OCI-LY1 (cell line): ENCODE data around the gene ROR1.

Experiments used
- H2AFZ ChIP-seq: fragments of 200-600 bp; sonication (generic), shearing (Covaris generic); 2 replicates; pipeline ENCODE4 v1.6.0; 2014; ENCODE audit warnings: antibody characterized with exemption, mild to moderate bottlenecking, low read length
- H3F3A ChIP-seq: fragments of 200-600 bp; sonication (generic), shearing (Covaris generic); 2 replicates; pipeline ENCODE4 v1.6.0; 2014; ENCODE audit warnings: mild to moderate bottlenecking, antibody characterized with exemption, low read length, moderate library complexity; ENCODE audit not compliant: insufficient read depth
- H3K27ac ChIP-seq: fragments of 200-600 bp; sonication (generic); 2 replicates; pipeline ENCODE4 v1.5.1; 2014; ENCODE audit warnings: low read length, mixed run types, mild to moderate bottlenecking, low read depth; ENCODE audit not compliant: poor library complexity, severe bottlenecking
- H3K27me3 ChIP-seq: fragments of 200-600 bp; sonication (generic); 2 replicates; pipeline ENCODE4 v1.6.0; 2014; ENCODE audit warnings: antibody characterized with exemption, mild to moderate bottlenecking, low read length, moderate library complexity; ENCODE audit not compliant: insufficient read depth
- H3K36me3 ChIP-seq: fragments of 200-600 bp; sonication (generic); 2 replicates; pipeline ENCODE4 v1.6.1; 2014; ENCODE audit warnings: mild to moderate bottlenecking, antibody characterized with exemption, low read length, moderate library complexity, mixed read lengths; ENCODE audit not compliant: insufficient read depth
- H3K4me1 ChIP-seq: fragments of 200-600 bp; sonication (generic); 2 replicates; pipeline ENCODE4 v1.5.1; 2014; ENCODE audit warnings: mild to moderate bottlenecking, low read length, moderate library complexity; ENCODE audit not compliant: insufficient read depth, severe bottlenecking
- H3K4me2 ChIP-seq: fragments of 200-600 bp; sonication (generic), shearing (Covaris generic); 2 replicates; pipeline ENCODE4 v1.6.1; 2014; ENCODE audit warnings: low read length
- H3K4me3 ChIP-seq: fragments of 200-600 bp; sonication (generic); 2 replicates; pipeline ENCODE4 v1.5.1; 2014; ENCODE audit warnings: low read length, low read depth, mild to moderate bottlenecking, mixed read lengths; ENCODE audit not compliant: poor library complexity, severe bottlenecking
- H3K79me2 ChIP-seq: fragments of 200-600 bp; shearing (Covaris generic); 2 replicates; pipeline ENCODE4 v1.6.1; 2016; ENCODE audit warnings: mixed run types, low read length, mixed read lengths; ENCODE audit not compliant: insufficient read depth
- H3K9ac ChIP-seq: fragments of 200-600 bp; sonication (generic), shearing (Covaris generic); 2 replicates; pipeline ENCODE4 v1.6.1; 2014; ENCODE audit warnings: mild to moderate bottlenecking, low read length, mixed read lengths
- H3K9me2 ChIP-seq: fragments of 200-600 bp; sonication (generic), shearing (Covaris generic); 2 replicates; pipeline ENCODE4 v1.6.1; 2014; ENCODE audit warnings: low read depth, mild to moderate bottlenecking, low read length, mixed read lengths
- H3K9me3 ChIP-seq: fragments of 200-600 bp; shearing (Covaris generic); 2 replicates; pipeline ENCODE4 v1.6.1; 2014; ENCODE audit warnings: low read length, mixed read lengths
- H4K20me1 ChIP-seq: fragments of 200-600 bp; sonication (generic), shearing (Covaris generic); 2 replicates; pipeline ENCODE4 v1.6.0; 2016; ENCODE audit warnings: mild to moderate bottlenecking, low read length; ENCODE audit not compliant: insufficient read depth
- EZH2 ChIP-seq: fragments of 200-600 bp; sonication (generic), shearing (Covaris generic); IDR thresholded peaks from 2 replicates; pipeline ENCODE4 v1.8.0; 2017; ENCODE audit warnings: borderline replicate concordance, mixed run types, mild to moderate bottlenecking, antibody characterized with exemption, low read length, moderate library complexity, mixed read lengths
- TF ChIP-seq, protein P1 (sequence below): fragments of 200-600 bp; sonication (generic), shearing (Covaris generic); IDR thresholded peaks from 2 replicates; pipeline ENCODE4 v1.5.1; 2017; ENCODE audit warnings: mild to moderate bottlenecking, antibody characterized with exemption, low read length, moderate library complexity, mixed read lengths

The ROR1 gene

GRCh38 chr1:63748641-63749040 lies 25.2 kb upstream of the ROR1 start:
- Histone ChIP-seq H3K36me3 (no peaks in the 10 kb centered on the region), H3K79me2 (no peaks in the 10 kb centered on the region), H3F3A (no peaks in the 10 kb centered on the region), H2AFZ (no peak overlapping the region), H3K4me2 (no peak overlapping the region), H3K9ac (no peak overlapping the region), H3K4me3 (no peak overlapping the region), H3K4me1 (no peaks in the 10 kb centered on the region), H3K27me3 (no peaks in the 10 kb centered on the region), H3K9me2 (no peaks in the 10 kb centered on the region), H4K20me1 (no peaks in the 10 kb centered on the region), H3K9me3 (no peaks in the 10 kb centered on the region), H3K27ac (no peak overlapping the region)
- TF ChIP-seq, protein P1, sequence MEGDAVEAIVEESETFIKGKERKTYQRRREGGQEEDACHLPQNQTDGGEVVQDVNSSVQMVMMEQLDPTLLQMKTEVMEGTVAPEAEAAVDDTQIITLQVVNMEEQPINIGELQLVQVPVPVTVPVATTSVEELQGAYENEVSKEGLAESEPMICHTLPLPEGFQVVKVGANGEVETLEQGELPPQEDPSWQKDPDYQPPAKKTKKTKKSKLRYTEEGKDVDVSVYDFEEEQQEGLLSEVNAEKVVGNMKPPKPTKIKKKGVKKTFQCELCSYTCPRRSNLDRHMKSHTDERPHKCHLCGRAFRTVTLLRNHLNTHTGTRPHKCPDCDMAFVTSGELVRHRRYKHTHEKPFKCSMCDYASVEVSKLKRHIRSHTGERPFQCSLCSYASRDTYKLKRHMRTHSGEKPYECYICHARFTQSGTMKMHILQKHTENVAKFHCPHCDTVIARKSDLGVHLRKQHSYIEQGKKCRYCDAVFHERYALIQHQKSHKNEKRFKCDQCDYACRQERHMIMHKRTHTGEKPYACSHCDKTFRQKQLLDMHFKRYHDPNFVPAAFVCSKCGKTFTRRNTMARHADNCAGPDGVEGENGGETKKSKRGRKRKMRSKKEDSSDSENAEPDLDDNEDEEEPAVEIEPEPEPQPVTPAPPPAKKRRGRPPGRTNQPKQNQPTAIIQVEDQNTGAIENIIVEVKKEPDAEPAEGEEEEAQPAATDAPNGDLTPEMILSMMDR: no peak

GRCh38 chr1:63750721-63751120 lies 23.1 kb upstream of the ROR1 start:
- Histone ChIP-seq H3K4me3 (no peak overlapping the region), H3K9ac (no peak overlapping the region), H3K9me2 (no peaks in the 10 kb centered on the region), H2AFZ (no peak overlapping the region), H4K20me1 (no peaks in the 10 kb centered on the region), H3K27me3 (no peaks in the 10 kb centered on the region), H3K27ac (no peak overlapping the region), H3F3A (no peaks in the 10 kb centered on the region), H3K9me3 (no peaks in the 10 kb centered on the region), H3K4me2 (no peak overlapping the region), H3K79me2 (no peaks in the 10 kb centered on the region), H3K4me1 (no peaks in the 10 kb centered on the region), H3K36me3 (no peaks in the 10 kb centered on the region)
- TF ChIP-seq, protein P1: no peak
- TF ChIP-seq EZH2: no peak

DNA sequence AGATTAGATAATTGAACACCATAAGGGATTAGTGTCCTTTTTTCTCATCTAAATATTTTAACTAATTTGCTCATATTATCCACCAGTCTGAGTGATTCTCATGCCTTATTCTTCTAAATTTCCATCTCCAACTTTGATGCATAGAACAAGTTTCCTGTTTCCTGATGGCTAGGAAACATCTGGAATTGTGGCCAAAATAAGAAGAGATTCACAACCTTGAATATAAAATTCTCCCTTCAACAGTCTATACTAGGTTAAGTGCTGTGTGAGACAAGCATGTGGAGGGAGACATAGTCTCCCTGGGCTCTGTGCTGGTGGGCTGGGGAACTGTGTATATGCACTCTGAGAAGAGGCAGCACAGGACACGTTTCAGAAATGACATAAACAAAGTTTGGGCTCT lies 21.6 kb upstream of the ROR1 start:
- Histone ChIP-seq H3K4me2 (no peak overlapping the region), H3K4me3 (no peak overlapping the region), H3K9ac (no peak overlapping the region), H3K36me3 (no peaks in the 10 kb centered on the region), H3F3A (no peaks in the 10 kb centered on the region), H3K9me3 (no peaks in the 10 kb centered on the region), H3K9me2 (no peaks in the 10 kb centered on the region), H3K79me2 (no peaks in the 10 kb centered on the region), H3K27me3 (no peaks in the 10 kb centered on the region), H3K27ac (no peak overlapping the region), H2AFZ (no peak overlapping the region), H4K20me1 (no peaks in the 10 kb centered on the region), H3K4me1 (no peaks in the 10 kb centered on the region)
- no peak for TF ChIP-seq EZH2
- TF ChIP-seq, protein P1: no peak
